Muscle layer of duodenum (tissue), 2 donors: Measurements from ENCODE around the gene EHD1.
A peak's percentile ranks its signal among the peaks of the same experiment; 100 is the strongest.

Experiments
- H3K27ac ChIP-seq: one replicate; pipeline ENCODE4 v1.7.0; 2013; ENCODE audit warnings: mild to moderate bottlenecking, low read length
- H3K27me3 ChIP-seq: one replicate; pipeline ENCODE4 v1.7.0; 2013; ENCODE audit warnings: low read depth, mild to moderate bottlenecking, control low read depth, low read length
- H3K36me3 ChIP-seq, 2 donors: one replicate each; pipeline ENCODE4 v1.7.0; 2013; ENCODE audit warnings: low read length in 2 of 2, control low read depth in 1 of 2, mild to moderate bottlenecking in 1 of 2; ENCODE audit not compliant: insufficient read depth in 2 of 2, control insufficient read depth in 1 of 2
- H3K4me1 ChIP-seq, 2 donors: one replicate each; pipeline ENCODE4 v1.7.0; 2013; ENCODE audit warnings: low read length in 2 of 2, mild to moderate bottlenecking in 2 of 2, control low read depth in 1 of 2, moderate library complexity in 1 of 2; ENCODE audit not compliant: insufficient read depth in 2 of 2, control insufficient read depth in 1 of 2
- H3K4me3 ChIP-seq, 2 donors: one replicate each; pipeline ENCODE4 v1.7.0; 2013; ENCODE audit warnings: low read length in 2 of 2, low read depth in 1 of 2, mild to moderate bottlenecking in 1 of 2
- H3K9me3 ChIP-seq, 2 donors: one replicate each; pipeline ENCODE4 v1.7.0; 2013; ENCODE audit warnings: low read length in 2 of 2, control low read depth in 1 of 2, mild to moderate bottlenecking in 1 of 2; ENCODE audit not compliant: control insufficient read depth in 1 of 2
- donor health status: healthy.

The EHD1 gene

GRCh38 chr11:64869571-64870175 lies 8.7 kb downstream of the EHD1 start:
- H3K9me3 ChIP-seq: no peaks in the 10 kb centered on the region
- H3K4me3 ChIP-seq: peak overlapping the region; percentile 9 to 30
- H3K4me1 ChIP-seq: peaks cover 43 to 86% of the 10 kb centered on the region in 2 donors
- H3K27me3 ChIP-seq: no peaks in the 10 kb centered on the region
- peak overlapping the region; percentile 83 for H3K27ac ChIP-seq
- H3K36me3 ChIP-seq: peaks cover 24 to 29% of the 10 kb centered on the region in 2 donors

- H3K4me3 ChIP-seq: peak overlapping the region in 1 of 2 donors; percentile 9
- peak overlapping the region; percentile 83 for H3K27ac ChIP-seq
- no peaks in the 10 kb centered on the region for H3K9me3 ChIP-seq
- H3K27me3 ChIP-seq: no peaks in the 10 kb centered on the region
- H3K4me1 ChIP-seq: peaks cover 48 to 87% of the 10 kb centered on the region in 2 donors
- peaks cover 24% of the 10 kb centered on the region in 2 donors for H3K36me3 ChIP-seq
Measured at GRCh38 chr11:64868904-64869570, 9.4 kb downstream of the EHD1 start.

GRCh38 chr11:64867748-64868462 lies 10.5 kb downstream of the EHD1 start:
- Histone ChIP-seq H3K4me3 (no peak overlapping the region), H3K27ac (peak overlapping the region; percentile 83), H3K4me1 (peaks cover 53 to 92% of the 10 kb centered on the region in 2 donors), H3K9me3 (no peaks in the 10 kb centered on the region), H3K27me3 (no peaks in the 10 kb centered on the region), H3K36me3 (peaks cover 17 to 18% of the 10 kb centered on the region in 2 donors)

- H3K27ac ChIP-seq: peak overlapping the region; percentile 95
- H3K4me3 ChIP-seq: no peak overlapping the region
- H3K4me1 ChIP-seq: peaks cover 49 to 85% of the 10 kb centered on the region in 2 donors
- H3K9me3 ChIP-seq: no peaks in the 10 kb centered on the region
- H3K36me3 ChIP-seq: peaks cover 5 to 6% of the 10 kb centered on the region in 2 donors
- no peaks in the 10 kb centered on the region for H3K27me3 ChIP-seq
Measured at GRCh38 chr11:64866173-64866491, 12.3 kb downstream of the EHD1 start.

- Histone ChIP-seq H3K4me3 (peak overlapping the region in 1 of 2 donors; percentile 51), H3K36me3 (peaks cover 0 to 6% of the 10 kb centered on the region in 2 donors), H3K27ac (peak overlapping the region; percentile 95), H3K4me1 (peaks cover 44 to 79% of the 10 kb centered on the region in 2 donors), H3K9me3 (no peaks in the 10 kb centered on the region), H3K27me3 (no peaks in the 10 kb centered on the region)
Measured at GRCh38 chr11:64865286-64866172, 12.9 kb downstream of the EHD1 start.

GRCh38 chr11:64864473-64865285 lies 13.7 kb downstream of the EHD1 start:
- no peaks in the 10 kb centered on the region for H3K27me3 ChIP-seq
- H3K27ac ChIP-seq: peak overlapping the region; percentile 95
- H3K9me3 ChIP-seq: no peaks in the 10 kb centered on the region
- H3K4me3 ChIP-seq: peak overlapping the region; percentile 3 to 51
- peaks cover 37 to 71% of the 10 kb centered on the region in 2 donors for H3K4me1 ChIP-seq
- H3K36me3 ChIP-seq: peaks cover 5 to 6% of the 10 kb centered on the region in 2 donors

GRCh38 chr11:64864135-64864472 lies 14.3 kb downstream of the EHD1 start:
- Histone ChIP-seq H3K9me3 (no peaks in the 10 kb centered on the region), H3K36me3 (peaks cover 6 to 8% of the 10 kb centered on the region in 2 donors), H3K4me1 (peaks cover 32 to 65% of the 10 kb centered on the region in 2 donors), H3K27me3 (no peaks in the 10 kb centered on the region), H3K4me3 (peak overlapping the region; percentile 3 to 51), H3K27ac (peak overlapping the region; percentile 95)

GRCh38 chr11:64863391-64864060 lies 14.9 kb downstream of the EHD1 start:
- peaks cover 8 to 9% of the 10 kb centered on the region in 2 donors for H3K36me3 ChIP-seq
- peaks cover 32 to 59% of the 10 kb centered on the region in 2 donors for H3K4me1 ChIP-seq
- peak overlapping the region in 1 of 2 donors; percentile 51 for H3K4me3 ChIP-seq
- peak overlapping the region; percentile 95 for H3K27ac ChIP-seq
- no peaks in the 10 kb centered on the region for H3K27me3 ChIP-seq
- no peaks in the 10 kb centered on the region for H3K9me3 ChIP-seq

GRCh38 chr11:64862987-64863390 lies 15.4 kb downstream of the EHD1 start:
- Histone ChIP-seq H3K9me3 (no peaks in the 10 kb centered on the region), H3K27ac (peak overlapping the region; percentile 95), H3K4me3 (peak overlapping the region in 1 of 2 donors; percentile 51), H3K36me3 (peaks cover 7 to 8% of the 10 kb centered on the region in 2 donors), H3K4me1 (peaks cover 32 to 54% of the 10 kb centered on the region in 2 donors), H3K27me3 (no peaks in the 10 kb centered on the region)
